Measurements from ENCODE around the gene IRF9.

DNA sequence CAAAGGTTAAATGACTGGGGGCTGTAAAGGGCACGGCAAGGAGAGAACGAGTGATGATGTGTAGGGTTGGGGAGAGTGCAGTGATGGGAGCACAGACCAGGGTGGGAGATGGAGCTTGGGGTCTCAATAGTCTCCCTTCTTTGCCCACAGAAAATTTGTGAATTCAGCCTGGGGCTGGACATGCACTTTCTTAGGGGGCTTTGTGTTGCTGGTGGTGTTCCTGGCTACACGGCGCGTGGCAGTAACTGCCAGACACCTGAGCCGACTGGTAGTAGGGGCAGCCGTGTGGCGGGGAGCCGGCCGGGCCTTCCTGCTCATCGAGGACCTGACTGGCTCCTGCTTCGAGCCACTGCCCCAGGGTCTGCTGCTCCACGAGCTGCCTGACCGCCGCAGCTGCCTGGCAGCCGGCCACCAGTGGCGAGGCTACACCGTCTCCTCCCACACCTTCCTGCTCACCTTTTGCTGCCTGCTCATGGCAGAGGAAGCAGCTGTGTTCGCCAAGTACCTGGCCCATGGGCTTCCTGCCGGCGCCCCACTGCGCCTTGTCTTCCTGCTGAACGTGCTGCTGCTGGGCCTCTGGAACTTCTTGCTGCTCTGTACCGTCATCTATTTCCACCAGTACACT, 28.9 kb upstream of the IRF9 start:
- TF ChIP-seq YY1 (IDR thresholded peaks at IDR 0.05; ENCODE audit: low read depth) (no peak), TAF1 (IDR thresholded peaks at IDR 0.05; ENCODE audit: low read depth) (no peak), TEAD4 (IDR thresholded peaks at IDR 0.05) (no peak), ZBTB7A (IDR thresholded peaks at IDR 0.05; ENCODE audit: low read depth) (no peak), FOXM1 (IDR thresholded peaks at IDR 0.05; ENCODE audit: borderline replicate concordance, low read depth) (no peak), RAD21 (IDR thresholded peaks at IDR 0.05; ENCODE audit: low read depth) (no peak)
